H1 (cell line): ENCODE results near the gene NIPSNAP2. TPM values are rescaled to one million over a fixed set of nuclear protein-coding genes. Genes with fewer than 3 reads are reported as not detected.

Experiments used
- BACH1 ChIP-seq: IDR thresholded peaks from 2 replicates; pipeline ENCODE4 v1.6.1; 2012; ENCODE audit warnings: low read length, improper control_type of control experiment
- CHD2 ChIP-seq: IDR thresholded peaks from 2 replicates; pipeline ENCODE4 v1.6.1; 2012; ENCODE audit warnings: low read length, improper control_type of control experiment
- NANOG ChIP-seq: IDR thresholded peaks from 2 replicates; pipeline ENCODE4 v1.6.1; 2011; ENCODE audit warnings: low read length, low read depth, mild to moderate bottlenecking, inconsistent platforms; ENCODE audit not compliant: insufficient read depth, poor library complexity, severe bottlenecking
- NRF1 ChIP-seq: IDR thresholded peaks from 2 replicates; pipeline ENCODE4 v1.6.1; 2011; ENCODE audit warnings: mild to moderate bottlenecking, low read depth, low read length, improper control_type of control experiment
- RAD21 ChIP-seq, 2 experiments: IDR thresholded peaks in 1 of 2; conservative IDR thresholded peaks in 1 of 2; 2 replicates each; pipeline ENCODE4 v1.6.1; 2011; ENCODE audit warnings: low read depth in 2 of 2, low read length in 2 of 2, improper control_type of control experiment in 1 of 2, inconsistent platforms in 1 of 2, mild to moderate bottlenecking in 1 of 2, moderate library complexity in 1 of 2
- SIX5 ChIP-seq: IDR thresholded peaks from 2 replicates; pipeline ENCODE4 v1.6.1; 2011; ENCODE audit warnings: mild to moderate bottlenecking, low read depth, low read length
- SRF ChIP-seq: IDR thresholded peaks from 2 replicates; pipeline ENCODE4 v1.6.1; 2011; ENCODE audit warnings: mild to moderate bottlenecking, low read depth, low read length, moderate library complexity
- polyA plus RNA-seq, 7 experiments: library from polyadenylated mRNA; depleted of rRNA in 3 of 7; stranded (reverse) in 5 of 7; unstranded in 2 of 7; fragments of >200 nt in 5 of 7; fragments of 200-250 nt in 2 of 7; gene quantifications; 1 replicate in 5 of 7; 2 replicates in 1 of 7; 4 replicates in 1 of 7; pipeline versions ENCODE4 v1.2.1 to v1.2.3, GENCODE V29; 2011 to 2013; ENCODE audit warnings: missing spikeins in 2 of 7, mixed read lengths in 2 of 7
- total RNA-seq: library from RNA; stranded (reverse); fragmentation: NEBNext Ultra II Directional; extraction: Animal tissue kit (Norgen Biotek cat#: 25700); gene quantifications from 2 replicates; pipeline ENCODE4 v1.2.1, GENCODE V29; 2021

NIPSNAP2 gene
- total and polyA plus RNA-seq, 2 of the 8 experiments (the other 6 are each of a cell fraction or from before 2014, with no cell fraction given): 31.1 to 45.2 TPM

DNA sequence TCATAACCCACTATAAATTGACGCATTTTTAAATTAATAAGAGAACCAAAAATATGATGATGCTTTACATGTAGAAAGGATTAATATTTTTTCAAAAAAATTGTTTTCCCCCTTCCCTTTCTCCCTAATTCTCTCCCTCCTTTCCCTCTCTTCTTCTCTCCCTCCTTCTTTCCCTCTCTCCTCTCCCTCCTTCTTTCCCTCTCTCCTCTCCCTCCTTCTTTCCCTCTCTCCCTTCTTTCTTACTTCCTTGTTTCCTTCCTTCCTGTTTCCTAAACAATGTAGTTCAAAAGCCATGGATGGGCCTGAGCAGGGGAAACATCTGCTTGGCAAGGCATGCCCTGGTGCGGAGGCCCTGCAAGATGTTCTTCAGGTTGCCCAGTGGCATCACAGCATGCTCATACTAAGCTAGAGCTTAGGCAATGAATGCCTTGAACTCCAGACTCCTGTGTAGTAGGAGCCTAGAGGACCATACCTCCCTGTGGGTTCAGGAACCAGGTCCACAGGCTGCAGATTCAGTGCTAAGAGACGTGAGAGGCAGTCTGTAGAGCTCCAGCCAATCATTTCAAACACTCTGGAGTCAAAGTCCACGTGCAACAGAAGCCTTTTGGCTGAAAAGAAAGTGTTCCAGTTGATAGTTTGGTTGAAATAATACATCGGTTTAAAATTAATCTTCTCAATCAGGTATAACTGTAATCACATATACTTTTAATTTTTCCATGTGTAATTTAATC is 32.8 kb upstream of the NIPSNAP2 start (continued):
- TF ChIP-seq SIX5 (no peak), NRF1 (no peak), BACH1 (no peak), NANOG (no peak), SRF (no peak), CHD2 (no peak), RAD21 (IDR thresholded peaks at IDR 0.05 in 1 of 2, conservative IDR thresholded peaks at IDR 0.05 in 1 of 2; ENCODE audit: low read depth in 2 of 2, low read length in 2 of 2) (no peak)
- TF ChIP-seq, all 59 proteins: peak for 0
